GM21390 (cell line): Measurements from ENCODE around the gene UCP3.

Experiments
- ATAC-seq: cut with Tn5 transposase; IDR thresholded peaks from one replicate; pipeline ENCODE4 v1.9.1; 2021; ENCODE audit not compliant: unreplicated experiment

The UCP3 gene

GRCh38 chr11:73958521-73959141 is 50.3 kb downstream of the UCP3 start:
- no peak for ATAC-seq

GRCh38 chr11:73957654-73958361 is 51.1 kb downstream of the UCP3 start:
- ATAC-seq: no peak

GRCh38 chr11:73956876-73957653 is 51.8 kb downstream of the UCP3 start:
- no peak for ATAC-seq

- no peak for ATAC-seq
These were observed 57.1 kb downstream of the UCP3 start for GRCh38 chr11:73951797-73952196.

- peak; percentile 88 for ATAC-seq
These were observed 57.8 kb downstream of the UCP3 start, which contains the start of gene DNAJB13 for GRCh38 chr11:73950869-73951710. DNAJB13 (plus strand) TSS chr11:73951026; CDS start chr11:73951070, 44 bp downstream.
